A673 (cell line): ENCODE results near the gene NEURL3. TPM values are rescaled to one million over a fixed set of nuclear protein-coding genes. Genes with fewer than 3 reads are reported as not detected.

Source experiments
- BruUV-seq: library from RNA; stranded (reverse); fragments of 400-500 nt; replicated peaks from 2 replicates; lab custom pipeline; 2021; lab: Mats Ljungman, UMichigan
- CTCF ChIA-PET: fragments of 300-600 bp; sonication (Branson Sonifier 250); formaldehyde crosslinking; loops from one replicate; lab custom pipeline; 2022; ENCODE audit warnings: antibody characterized with exemption; lab: Charles Lee
- POLR2A ChIA-PET: fragments of 300-600 bp; sonication (Branson Sonifier 250); formaldehyde crosslinking; loops from one replicate; lab custom pipeline; 2022; ENCODE audit warnings: antibody characterized with exemption; ENCODE audit not compliant: low non-redundant PET; lab: Charles Lee
- DNase-seq: peaks from one replicate; pipeline ENCODE4 v3.0.0-alpha.2; 2015; ENCODE audit warnings: low spot score
- H3K27ac ChIP-seq: fragments of 200-600 bp; sonication (generic); 2 replicates; pipeline ENCODE4 v1.5.1; 2016; ENCODE audit warnings: mixed run types, low read depth, mild to moderate bottlenecking, mixed read lengths, antibody characterized with exemption, low read length; ENCODE audit not compliant: poor library complexity, severe bottlenecking
- H3K27me3 ChIP-seq: fragments of 200-600 bp; sonication (generic); replicated peaks from 2 replicates; pipeline ENCODE4 v1.6.1; 2017; ENCODE audit warnings: mixed run types, low read depth, mild to moderate bottlenecking, mixed read lengths, antibody characterized with exemption, low read length; ENCODE audit not compliant: insufficient read depth, poor library complexity
- H3K36me3 ChIP-seq: fragments of 200-600 bp; sonication (generic); 2 replicates; pipeline ENCODE4 v1.6.1; 2016; ENCODE audit warnings: mixed run types, mild to moderate bottlenecking, mixed read lengths, antibody characterized with exemption, low read length; ENCODE audit not compliant: insufficient read depth, poor library complexity, severe bottlenecking
- H3K4me1 ChIP-seq: fragments of 200-600 bp; sonication (generic); 2 replicates; pipeline ENCODE4 v1.6.1; 2017; ENCODE audit warnings: mixed run types, mild to moderate bottlenecking, mixed read lengths, antibody characterized with exemption, low read length; ENCODE audit not compliant: insufficient read depth, poor library complexity, severe bottlenecking
- H3K4me3 ChIP-seq: fragments of 200-600 bp; sonication (generic); 2 replicates; pipeline ENCODE4 v1.5.1; 2016; ENCODE audit warnings: low read depth, mixed run types, mild to moderate bottlenecking, mixed read lengths, low read length; ENCODE audit not compliant: poor library complexity, severe bottlenecking
- H3K9me3 ChIP-seq: fragments of 200-600 bp; sonication (generic); 2 replicates; pipeline ENCODE4 v1.6.1; 2016; ENCODE audit warnings: mixed run types, low read depth, mild to moderate bottlenecking, mixed read lengths, antibody characterized with exemption, low read length; ENCODE audit not compliant: poor library complexity, severe bottlenecking
- CTCF ChIP-seq: fragments of 300-800, 200-600 bp; sonication (generic); conservative IDR thresholded peaks from 2 replicates; pipeline ENCODE4 v1.5.1; 2017; ENCODE audit warnings: low read depth, mild to moderate bottlenecking, antibody characterized with exemption, low read length, moderate library complexity, mixed read lengths
- EZH2 ChIP-seq: fragments of 200-600 bp; sonication (generic); IDR thresholded peaks from 2 replicates; pipeline ENCODE4 v1.6.1; 2017; ENCODE audit warnings: borderline replicate concordance, low read depth, mild to moderate bottlenecking, mixed read lengths, antibody characterized with exemption, low read length; ENCODE audit not compliant: poor library complexity, severe bottlenecking
- intact Hi-C: fragments of 100-400 bp; cut with micrococcal nuclease; formaldehyde crosslinking; loops from one replicate; pipeline ENCODE4 v1.10.0; 2022; ENCODE audit not compliant: unreplicated experiment
- total RNA-seq: library from RNA; stranded (reverse); gene quantifications from 2 replicates; pipeline ENCODE4 v1.2.3, GENCODE V29; 2021

The NEURL3 gene
- total RNA-seq, 1 experiment from 2014 or later: not detected

DNA sequence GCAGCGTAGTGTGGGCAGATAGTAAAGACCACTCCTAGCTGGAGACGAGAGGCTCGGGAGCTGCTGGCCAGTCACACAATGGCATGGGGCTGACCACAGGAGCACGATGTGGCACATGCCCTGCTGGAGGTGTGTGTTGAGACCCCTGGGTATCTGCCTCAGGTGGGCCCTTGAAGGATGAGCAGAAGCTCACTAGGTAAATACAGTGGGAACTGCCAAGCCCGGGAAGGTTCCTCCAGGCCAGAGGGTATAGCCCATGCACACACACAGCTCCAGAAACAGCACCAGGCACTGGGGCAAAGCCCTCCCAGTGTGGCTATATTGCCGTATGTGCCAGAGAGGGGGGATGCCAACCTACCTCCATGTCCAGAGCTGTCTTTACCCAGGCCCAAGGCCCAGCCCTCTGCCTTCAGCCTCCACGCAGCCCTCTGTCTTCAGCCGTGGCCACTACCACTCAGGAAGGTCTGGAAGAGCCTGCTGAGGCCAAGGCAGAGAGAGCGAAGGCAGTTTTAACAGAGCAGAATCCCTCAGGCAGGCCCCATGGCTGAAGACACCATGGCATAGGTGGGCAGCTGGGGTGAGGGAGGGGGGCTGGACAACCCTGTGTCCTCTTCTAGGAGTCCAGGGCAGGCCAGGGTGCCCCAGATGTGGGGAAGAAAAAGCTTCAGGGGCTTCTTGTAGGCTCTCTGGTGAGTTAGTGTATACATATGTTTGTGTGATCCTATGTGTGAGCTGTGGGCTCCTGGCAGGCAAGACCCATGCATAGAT is 24.4 kb upstream of the NEURL3 start:
- BruUV-seq: no TSS peak
- no peak for DNase-seq
- ChIA-PET POLR2A (no interaction called here), CTCF (interaction anchor here (0.7 kb wide), 1 partner anchor 119 kb away, joined by 3 read pairs; no protein-coding TSS in a partner anchor)
- H3K27me3 ChIP-seq: no peaks in the 10 kb centered on the region
- H3K27ac ChIP-seq: no peak overlapping the region
- H3K9me3 ChIP-seq: no peaks in the 10 kb centered on the region
- no peak overlapping the region for H3K4me3 ChIP-seq
- no peak for TF ChIP-seq CTCF
- no peak for TF ChIP-seq EZH2
- intact Hi-C loops: no loop called here
- H3K36me3 ChIP-seq: no peaks in the 10 kb centered on the region
- peaks cover 48% of the 10 kb centered on the region for H3K4me1 ChIP-seq

- H3K27ac ChIP-seq: no peak overlapping the region
- H3K27me3 ChIP-seq: no peaks in the 10 kb centered on the region
- H3K36me3 ChIP-seq: no peaks in the 10 kb centered on the region
- POLR2A ChIA-PET: no interaction called here
- CTCF ChIA-PET: interaction anchor here (1.3 kb wide), 1 partner anchor 25 kb away, joined by 4 read pairs; no protein-coding TSS in a partner anchor
- peaks cover 41% of the 10 kb centered on the region for H3K4me1 ChIP-seq
- intact Hi-C loops: no loop called here
- no peak overlapping the region for H3K4me3 ChIP-seq
- BruUV-seq: no TSS peak
- no peak for DNase-seq
- TF ChIP-seq EZH2 (no peak), CTCF (no peak)
- no peaks in the 10 kb centered on the region for H3K9me3 ChIP-seq
Observed at GRCh38 chr2:96528700-96529375, 23.7 kb upstream of the NEURL3 start.

DNA sequence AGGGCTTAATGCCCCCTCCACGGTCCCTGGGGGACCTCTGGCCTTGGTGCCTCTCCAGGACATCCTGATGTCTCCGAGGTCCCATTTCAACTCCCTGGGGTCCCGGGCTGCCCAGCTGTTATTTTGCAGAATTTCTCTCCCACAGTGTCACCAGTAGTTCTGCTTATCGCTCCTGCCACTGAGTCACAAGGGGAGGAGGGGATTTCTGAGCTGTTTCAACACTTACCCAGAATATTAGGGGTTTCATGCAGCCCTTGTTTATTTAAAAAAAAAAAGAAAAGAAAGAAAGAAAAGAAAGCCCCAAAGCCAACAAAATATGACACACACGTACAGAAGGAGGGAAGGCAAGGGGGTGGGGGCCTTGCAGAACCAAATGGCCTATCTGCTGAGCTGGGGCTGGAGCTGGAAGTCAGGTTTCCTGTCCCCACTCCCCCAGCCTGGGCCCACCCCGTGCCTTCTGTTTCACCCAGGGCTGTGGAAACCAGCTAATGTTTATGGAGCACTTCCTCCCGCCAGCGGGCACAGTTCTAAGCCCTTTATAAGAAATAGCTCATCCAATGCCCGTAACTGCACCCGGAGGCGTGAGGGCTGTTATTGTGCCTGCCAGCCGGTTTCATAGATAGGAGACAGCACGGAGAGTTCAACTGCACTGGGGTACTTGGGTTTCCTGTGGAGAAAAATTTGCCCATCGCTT is 23.0 kb upstream of the NEURL3 start:
- H3K27me3 ChIP-seq: no peaks in the 10 kb centered on the region
- no peaks in the 10 kb centered on the region for H3K36me3 ChIP-seq
- no TSS peak for BruUV-seq
- ChIA-PET CTCF (interaction anchor here (1.3 kb wide), 1 partner anchor 26 kb away, joined by 4 read pairs; no protein-coding TSS in a partner anchor), POLR2A (no interaction called here)
- H3K9me3 ChIP-seq: no peaks in the 10 kb centered on the region
- DNase-seq: peak; percentile 53
- peaks cover 34% of the 10 kb centered on the region for H3K4me1 ChIP-seq
- peak overlapping the region; percentile 27 for H3K4me3 ChIP-seq
- H3K27ac ChIP-seq: no peak overlapping the region
- TF ChIP-seq EZH2 (no peak), CTCF (no peak)
- intact Hi-C loops: no loop called here
